RWPE2 (cell line): ENCODE data around the gene KLHL13.

ENCODE experiments used
- ATAC-seq: fragments of 200-7000 bp; cut with Tn5 transposase; 3 replicates; pipeline ENCODE4 v1.9.1; 2021; ENCODE audit warnings: low read depth
- DNase-seq: peaks from one replicate; pipeline ENCODE4 v3.0.0-alpha.2; 2020; ENCODE audit warnings: low spot score
- H3K27ac ChIP-seq: fragments of 450-650 bp; 2 replicates; pipeline ENCODE4 v1.5.1; 2017; ENCODE audit warnings: mild to moderate bottlenecking; ENCODE audit not compliant: poor library complexity, severe bottlenecking
- H3K27me3 ChIP-seq: fragments of 250-450 bp; sonication (Bioruptor Pico); 2 replicates; pipeline ENCODE4 v1.5.1; 2021; ENCODE audit warnings: mild to moderate bottlenecking, moderate library complexity; ENCODE audit not compliant: insufficient read depth, poor library complexity, severe bottlenecking
- H3K36me3 ChIP-seq: fragments of 250-450 bp; sonication (Bioruptor Pico); 2 replicates; pipeline ENCODE4 v1.5.1; 2020; ENCODE audit warnings: low read depth, mild to moderate bottlenecking, moderate library complexity
- H3K4me1 ChIP-seq: fragments of 250-450 bp; sonication (Bioruptor Pico); 2 replicates; pipeline ENCODE4 v1.5.1; 2021; ENCODE audit warnings: mild to moderate bottlenecking, moderate library complexity; ENCODE audit not compliant: insufficient read depth, poor library complexity, severe bottlenecking
- H3K4me3 ChIP-seq: fragments of 250-450 bp; sonication (Bioruptor Pico); 2 replicates; pipeline ENCODE4 v1.5.1; 2021; ENCODE audit warnings: mild to moderate bottlenecking, moderate library complexity; ENCODE audit not compliant: severe bottlenecking
- H3K9me3 ChIP-seq: fragments of 250-450 bp; sonication (Bioruptor Pico); 2 replicates; pipeline ENCODE4 v1.5.1; 2021; ENCODE audit warnings: mild to moderate bottlenecking, moderate library complexity; ENCODE audit not compliant: severe bottlenecking
- TF ChIP-seq, protein P1 (sequence below): fragments of 450-650 bp; IDR thresholded peaks from one replicate; pipeline ENCODE4 v1.5.1; 2017; ENCODE audit warnings: mild to moderate bottlenecking, moderate library complexity; ENCODE audit not compliant: poor library complexity, severe bottlenecking

Gene KLHL13

DNA sequence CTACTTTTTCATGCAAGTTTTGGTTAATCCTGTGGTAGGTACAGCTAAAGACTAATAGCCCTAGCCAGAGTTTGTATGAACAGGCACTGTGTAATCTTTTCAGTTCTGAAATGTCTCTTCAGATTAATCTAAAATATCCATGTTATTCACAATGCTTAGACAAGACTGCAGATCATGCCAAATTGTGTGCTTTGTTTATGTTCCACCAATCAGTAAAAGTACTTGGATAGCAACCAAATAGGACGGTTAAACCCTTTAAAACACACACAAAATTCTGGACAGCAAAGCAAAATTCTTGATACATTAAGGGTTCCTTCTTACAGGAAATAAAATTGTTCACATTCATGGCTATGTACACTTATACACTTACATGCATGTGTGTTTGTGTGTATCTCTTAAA is 139.1 kb downstream of the KLHL13 start:
- no peaks in the 10 kb centered on the region for H3K27me3 ChIP-seq
- H3K4me1 ChIP-seq = no peaks in the 10 kb centered on the region
- ATAC-seq (no peak), DNase-seq (no peak)
- TF ChIP-seq, protein P1, sequence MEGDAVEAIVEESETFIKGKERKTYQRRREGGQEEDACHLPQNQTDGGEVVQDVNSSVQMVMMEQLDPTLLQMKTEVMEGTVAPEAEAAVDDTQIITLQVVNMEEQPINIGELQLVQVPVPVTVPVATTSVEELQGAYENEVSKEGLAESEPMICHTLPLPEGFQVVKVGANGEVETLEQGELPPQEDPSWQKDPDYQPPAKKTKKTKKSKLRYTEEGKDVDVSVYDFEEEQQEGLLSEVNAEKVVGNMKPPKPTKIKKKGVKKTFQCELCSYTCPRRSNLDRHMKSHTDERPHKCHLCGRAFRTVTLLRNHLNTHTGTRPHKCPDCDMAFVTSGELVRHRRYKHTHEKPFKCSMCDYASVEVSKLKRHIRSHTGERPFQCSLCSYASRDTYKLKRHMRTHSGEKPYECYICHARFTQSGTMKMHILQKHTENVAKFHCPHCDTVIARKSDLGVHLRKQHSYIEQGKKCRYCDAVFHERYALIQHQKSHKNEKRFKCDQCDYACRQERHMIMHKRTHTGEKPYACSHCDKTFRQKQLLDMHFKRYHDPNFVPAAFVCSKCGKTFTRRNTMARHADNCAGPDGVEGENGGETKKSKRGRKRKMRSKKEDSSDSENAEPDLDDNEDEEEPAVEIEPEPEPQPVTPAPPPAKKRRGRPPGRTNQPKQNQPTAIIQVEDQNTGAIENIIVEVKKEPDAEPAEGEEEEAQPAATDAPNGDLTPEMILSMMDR = no peak
- no peaks in the 10 kb centered on the region for H3K36me3 ChIP-seq
- no peaks in the 10 kb centered on the region for H3K9me3 ChIP-seq
- H3K4me3 ChIP-seq = no peak overlapping the region
- H3K27ac ChIP-seq = no peak overlapping the region

DNA sequence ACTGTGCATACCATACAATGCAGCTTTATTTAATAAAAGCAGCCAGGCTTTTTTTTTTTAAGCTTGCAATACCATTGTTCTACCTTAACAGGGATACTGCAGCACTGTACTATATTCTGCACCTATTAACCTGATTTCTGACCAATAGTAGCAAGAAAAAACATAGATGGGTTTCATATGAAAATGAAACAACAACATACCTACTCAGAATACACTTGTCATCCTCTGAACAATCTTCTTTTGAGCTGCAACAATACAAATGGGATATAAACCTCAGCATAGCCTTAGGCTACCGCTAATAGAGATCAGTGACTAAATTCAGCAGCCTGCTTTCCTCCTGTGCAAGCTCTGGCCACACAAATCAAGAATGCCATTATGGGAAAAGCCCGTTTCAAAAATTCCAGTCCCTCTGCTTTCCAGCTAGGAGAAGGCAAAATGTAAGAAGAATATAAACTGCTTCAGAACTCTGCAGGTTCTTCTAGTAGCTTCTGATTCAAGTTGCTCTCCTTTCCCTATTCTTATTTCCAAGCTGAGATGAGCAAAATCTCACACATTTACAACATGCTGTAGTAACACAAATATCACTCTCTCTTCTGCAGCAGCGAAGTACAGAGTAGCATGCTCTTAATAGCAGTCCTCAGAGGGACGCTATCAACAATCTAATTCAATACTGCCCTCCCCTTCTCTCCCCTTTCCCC is 143.4 kb downstream of the KLHL13 start:
- no peaks in the 10 kb centered on the region for H3K9me3 ChIP-seq
- H3K27me3 ChIP-seq = no peaks in the 10 kb centered on the region
- no peak overlapping the region for H3K4me3 ChIP-seq
- H3K27ac ChIP-seq = no peak overlapping the region
- ATAC-seq = no peak
- no peaks in the 10 kb centered on the region for H3K4me1 ChIP-seq
- no peak for DNase-seq
- TF ChIP-seq, protein P1 = no peak
- no peaks in the 10 kb centered on the region for H3K36me3 ChIP-seq

DNA sequence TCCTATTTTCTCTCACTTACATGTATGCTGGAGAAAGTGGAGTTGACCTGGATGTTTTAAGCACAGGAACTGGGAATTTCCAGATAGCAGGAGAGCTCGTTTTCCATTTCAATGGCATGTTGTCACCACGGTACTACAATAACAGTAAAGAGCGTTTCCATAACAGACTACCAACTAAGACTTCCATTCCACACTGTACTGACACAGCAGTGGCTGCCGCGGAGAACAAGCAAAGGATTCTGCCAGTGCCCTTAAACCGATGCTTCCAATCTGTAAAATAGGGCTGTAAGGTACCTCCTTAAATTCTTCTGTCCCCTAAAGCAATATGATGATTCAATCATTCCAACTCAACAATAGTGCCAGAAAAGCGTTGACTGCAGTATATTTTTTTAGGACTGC is 143.9 kb downstream of the KLHL13 start:
- ATAC-seq (no peak), DNase-seq (no peak)
- Histone ChIP-seq H3K36me3 (no peaks in the 10 kb centered on the region), H3K4me3 (no peak overlapping the region), H3K9me3 (no peaks in the 10 kb centered on the region), H3K27me3 (no peaks in the 10 kb centered on the region), H3K27ac (no peak overlapping the region), H3K4me1 (no peaks in the 10 kb centered on the region)
- TF ChIP-seq, protein P1 = no peak

DNA sequence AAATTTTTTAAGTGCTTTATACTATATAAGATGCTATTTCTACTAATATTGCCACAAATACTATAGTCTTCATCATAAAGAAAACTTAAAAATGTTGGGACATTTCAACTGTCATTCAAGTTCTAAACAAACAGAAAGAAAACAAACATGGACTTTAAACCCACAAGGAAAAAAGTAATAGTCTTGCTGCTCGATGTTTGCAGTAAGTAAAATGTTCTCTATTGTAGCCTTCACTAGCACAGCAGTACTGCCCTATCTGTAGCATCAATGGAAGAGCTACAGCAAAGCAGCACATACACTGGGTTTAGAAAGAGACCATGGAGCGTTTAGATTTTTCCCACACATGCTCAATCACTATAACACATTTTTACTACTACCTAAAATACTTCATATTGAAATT is 146.8 kb downstream of the KLHL13 start:
- H3K27ac ChIP-seq = no peak overlapping the region
- DNase-seq (no peak), ATAC-seq (no peak)
- H3K9me3 ChIP-seq = no peaks in the 10 kb centered on the region
- TF ChIP-seq, protein P1 = no peak
- H3K4me3 ChIP-seq = no peak overlapping the region
- no peaks in the 10 kb centered on the region for H3K27me3 ChIP-seq
- no peaks in the 10 kb centered on the region for H3K4me1 ChIP-seq
- no peaks in the 10 kb centered on the region for H3K36me3 ChIP-seq

DNA sequence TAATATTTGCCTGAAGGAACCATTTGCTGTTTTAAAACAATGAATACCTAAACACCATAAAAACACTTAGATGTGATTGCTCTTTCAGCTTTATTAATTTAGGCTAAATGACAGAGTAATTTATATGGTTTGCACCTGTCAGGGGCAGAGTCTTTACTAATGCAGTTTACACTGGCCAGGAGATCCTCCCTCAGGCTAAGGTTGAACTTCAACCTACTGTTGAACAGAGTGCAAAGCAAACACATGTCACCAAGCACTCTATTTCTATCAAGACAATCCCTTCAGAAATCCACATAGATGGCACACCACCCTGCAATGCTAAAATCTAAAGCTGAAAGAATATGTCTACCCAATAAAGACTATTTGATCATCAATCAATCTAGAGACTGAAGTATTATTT is 147.3 kb downstream of the KLHL13 start:
- DNase-seq (no peak), ATAC-seq (no peak)
- Histone ChIP-seq H3K36me3 (no peaks in the 10 kb centered on the region), H3K27me3 (no peaks in the 10 kb centered on the region), H3K4me1 (no peaks in the 10 kb centered on the region), H3K27ac (no peak overlapping the region), H3K4me3 (no peak overlapping the region), H3K9me3 (no peaks in the 10 kb centered on the region)
- TF ChIP-seq, protein P1 = no peak
